GM21423 (cell line): ENCODE measurements around the gene UBALD2.

Source experiments
- ATAC-seq: cut with Tn5 transposase; IDR thresholded peaks from one replicate; pipeline ENCODE4 v1.9.1; 2021; ENCODE audit warnings: mild to moderate bottlenecking, moderate library complexity; ENCODE audit not compliant: unreplicated experiment

The UBALD2 gene

GRCh38 chr17:76314392-76315227 lies 49.5 kb downstream of the UBALD2 start:
- no peak for ATAC-seq

GRCh38 chr17:76317535-76317934 lies 52.4 kb downstream of the UBALD2 start:
- no peak for ATAC-seq

DNA sequence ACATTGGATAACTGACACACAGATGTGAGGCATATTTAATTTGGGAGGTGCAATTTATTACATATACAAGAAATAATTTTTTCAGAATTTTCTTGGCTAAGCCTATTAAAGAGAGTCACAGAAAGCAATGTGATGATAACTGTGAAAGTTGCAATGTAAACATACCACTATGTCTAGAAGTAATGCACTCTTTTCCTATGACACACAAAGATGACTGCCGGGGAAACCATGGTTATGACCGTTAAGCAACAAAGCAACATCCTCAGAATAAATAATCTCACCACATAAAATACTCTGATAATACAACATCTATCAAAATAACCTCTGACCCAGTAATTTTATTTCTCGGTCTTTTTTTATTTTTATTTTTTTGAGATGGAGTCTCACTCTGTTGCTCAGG lies 53.4 kb downstream of the UBALD2 start:
- ATAC-seq: no peak
